ENCODE data around the gene FARP1.

Gene FARP1

GRCh38 chr13:98450539-98451111, 307.7 kb downstream of the FARP1 start:
- Mint-ChIP-seq H3K27me3 (no peaks in the 10 kb centered on the region), H3K27ac (peak overlapping the region; percentile 71), H3K9me3 (no peaks in the 10 kb centered on the region), H3K36me3 (ENCODE audit: low read depth) (peaks cover 79% of the 10 kb centered on the region), H3K4me3 (no peak overlapping the region), H3K4me1 (ENCODE audit: low read depth) (peaks cover 30% of the 10 kb centered on the region)
- DNase-seq, result no peak

DNA sequence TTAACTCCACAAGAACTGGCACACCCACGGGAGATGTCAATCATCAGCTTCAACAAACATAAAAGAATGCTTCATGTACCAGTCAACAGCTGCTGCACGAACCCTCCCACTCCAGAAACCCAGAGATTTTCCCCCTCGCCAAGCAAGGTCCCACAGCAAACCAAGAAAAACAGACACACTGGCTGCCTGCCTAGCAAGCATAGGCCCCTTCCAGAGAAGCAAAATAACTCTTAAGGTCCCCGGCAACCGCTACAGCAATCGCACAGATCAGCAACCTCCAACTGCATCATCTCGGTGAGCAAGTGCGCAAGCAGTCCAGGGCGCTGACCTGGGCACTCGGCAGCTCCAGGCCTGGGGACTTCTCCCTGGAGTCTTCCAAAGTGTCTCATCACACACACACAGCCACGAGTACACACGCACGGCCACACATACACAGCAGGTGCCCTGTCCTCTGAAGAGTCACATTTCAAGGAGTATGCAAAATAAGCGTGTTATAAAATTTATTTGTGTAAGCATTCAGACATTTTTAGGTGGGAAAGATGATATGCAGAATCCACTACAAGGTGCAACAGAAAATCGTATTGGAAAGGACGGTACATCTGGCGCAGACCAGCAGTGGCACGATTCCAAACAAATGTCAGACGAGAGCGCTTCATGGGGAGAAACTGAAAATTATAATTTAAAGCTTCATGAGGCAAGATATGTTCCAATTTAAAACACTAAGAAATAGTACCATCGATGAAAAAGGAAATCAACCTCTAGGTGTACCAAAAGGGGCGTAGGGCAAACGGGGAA, 309.0 kb downstream of the FARP1 start:
- no peak for DNase-seq
- H3K27ac Mint-ChIP-seq, result peak overlapping the region; percentile 71
- no peaks in the 10 kb centered on the region for H3K9me3 Mint-ChIP-seq
- H3K4me1 Mint-ChIP-seq (ENCODE audit: low read depth), result peaks cover 23% of the 10 kb centered on the region
- H3K36me3 Mint-ChIP-seq (ENCODE audit: low read depth), result peaks cover 91% of the 10 kb centered on the region
- H3K27me3 Mint-ChIP-seq, result no peaks in the 10 kb centered on the region
- H3K4me3 Mint-ChIP-seq, result no peak overlapping the region

DNA sequence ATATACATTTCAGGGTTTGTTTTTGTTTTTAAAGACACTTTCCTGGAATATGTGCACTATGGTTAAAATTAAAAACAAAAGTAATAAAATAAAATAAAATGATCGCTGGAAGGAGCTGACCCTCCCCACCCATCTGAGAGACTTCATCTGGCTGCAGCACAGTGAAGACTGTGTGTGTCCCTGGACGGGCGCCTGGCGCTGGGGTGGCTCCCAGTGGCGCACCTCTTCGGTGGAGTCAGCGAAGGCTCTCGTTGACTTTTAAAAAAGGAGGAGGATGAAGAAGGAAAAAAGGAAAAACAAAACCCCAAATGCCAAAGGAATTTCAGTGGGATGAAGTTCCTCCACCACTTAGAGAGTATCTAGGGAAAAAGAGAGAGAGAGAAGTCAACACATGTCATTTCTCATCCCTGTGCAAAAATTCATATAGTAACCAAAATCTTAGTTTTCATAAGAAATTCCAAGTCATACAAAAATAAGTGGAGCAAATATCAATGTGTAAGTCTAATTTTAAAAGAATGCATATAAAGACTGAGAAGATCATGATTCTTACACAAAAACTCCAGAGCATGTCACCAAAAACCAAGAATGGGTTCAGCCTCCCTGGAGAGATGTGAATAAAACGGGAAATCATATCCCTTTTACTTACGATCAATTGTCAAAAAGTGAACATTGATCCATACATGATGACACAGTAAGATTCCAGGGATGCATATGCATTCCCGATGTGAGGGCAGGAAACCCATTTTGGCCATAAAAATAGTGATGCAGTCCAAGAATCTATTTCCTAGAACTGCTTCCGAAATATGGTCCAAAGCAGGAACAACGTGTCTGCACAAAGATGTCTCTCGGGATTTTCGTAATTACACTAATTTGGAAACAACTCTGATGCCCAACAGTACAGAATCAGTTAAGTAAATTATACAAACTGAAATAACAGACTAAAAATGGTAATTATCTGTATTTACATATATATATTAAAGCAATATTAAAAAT, 310.3 kb downstream of the FARP1 start:
- Mint-ChIP-seq H3K9me3 (no peaks in the 10 kb centered on the region), H3K36me3 (ENCODE audit: low read depth) (peaks cover 94% of the 10 kb centered on the region), H3K27ac (peak overlapping the region; percentile 40), H3K4me3 (no peak overlapping the region), H3K27me3 (no peaks in the 10 kb centered on the region), H3K4me1 (ENCODE audit: low read depth) (peaks cover 23% of the 10 kb centered on the region)
- DNase-seq, result no peak

DNA sequence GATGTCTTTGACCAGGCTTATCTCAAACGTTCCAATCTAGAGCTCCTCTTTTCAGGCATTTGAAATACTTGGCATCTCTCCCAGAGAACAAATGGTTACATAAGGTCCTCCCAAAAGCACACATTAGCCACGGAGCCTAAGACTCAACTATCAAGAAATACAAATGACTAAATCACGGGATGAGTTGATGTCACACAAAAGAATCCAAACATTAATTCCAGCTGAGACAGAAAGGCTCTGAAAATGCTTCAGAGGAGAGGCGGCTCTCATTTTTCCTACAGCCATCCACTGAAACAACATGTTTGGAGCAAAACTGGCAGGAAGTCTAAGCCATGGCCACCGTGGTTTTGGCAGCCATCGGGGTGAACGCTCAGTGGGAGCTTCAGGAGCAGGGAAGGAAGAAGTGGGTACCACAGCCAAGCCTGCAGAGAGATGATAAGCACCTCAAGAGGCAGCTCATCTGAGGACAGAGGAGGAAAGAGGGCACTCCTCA, 311.5 kb downstream of the FARP1 start:
- peaks cover 23% of the 10 kb centered on the region for H3K4me1 Mint-ChIP-seq (ENCODE audit: low read depth)
- no peak for DNase-seq
- H3K36me3 Mint-ChIP-seq (ENCODE audit: low read depth), result peaks cover 93% of the 10 kb centered on the region
- H3K27me3 Mint-ChIP-seq, result no peaks in the 10 kb centered on the region
- peak overlapping the region; percentile 57 for H3K27ac Mint-ChIP-seq
- H3K4me3 Mint-ChIP-seq, result no peak overlapping the region
- no peaks in the 10 kb centered on the region for H3K9me3 Mint-ChIP-seq

DNA sequence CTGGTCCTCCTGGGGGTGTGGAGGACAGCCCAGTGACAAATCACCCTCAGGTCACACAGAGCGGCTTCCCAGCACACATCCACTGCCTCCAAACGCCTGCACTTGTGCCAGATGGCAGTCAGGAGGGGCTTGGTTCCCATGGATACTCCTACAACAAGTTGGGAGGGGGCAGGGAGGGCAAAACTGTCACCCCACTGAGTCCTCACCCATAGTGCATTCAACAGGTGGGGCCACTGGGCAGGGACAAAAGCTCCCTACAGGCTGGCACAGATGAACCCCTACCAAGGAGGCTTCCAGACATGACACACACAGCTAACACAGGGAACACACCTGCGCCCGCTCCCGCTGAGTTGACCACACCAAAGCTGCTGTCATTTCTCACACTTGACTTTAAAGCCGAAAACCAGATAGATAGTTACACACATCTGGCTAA, 313.5 kb downstream of the FARP1 start:
- H3K36me3 Mint-ChIP-seq (ENCODE audit: low read depth), result peaks cover 96% of the 10 kb centered on the region

DNA sequence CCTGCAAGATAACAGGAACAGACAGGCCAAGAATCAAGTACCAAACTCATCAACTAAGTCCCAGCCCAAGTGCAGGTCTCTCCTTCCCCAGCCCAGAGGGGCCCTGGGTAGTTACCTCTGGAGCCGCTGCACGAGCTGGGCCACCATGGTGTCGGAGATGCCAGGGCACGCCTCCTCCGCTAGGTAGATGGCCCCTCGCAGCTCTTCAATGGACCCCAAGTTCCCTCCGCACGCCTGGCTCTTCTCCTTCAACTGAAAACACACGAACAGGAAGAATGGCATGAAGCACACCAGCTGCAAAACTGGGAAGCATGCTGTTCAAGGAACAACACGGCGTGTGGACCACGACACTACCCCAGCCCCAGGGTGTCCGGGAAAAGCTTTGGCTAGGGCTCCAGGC, 314.2 kb downstream of the FARP1 start:
- Mint-ChIP-seq H3K27ac (peak overlapping the region; percentile 77), H3K27me3 (no peaks in the 10 kb centered on the region), H3K9me3 (no peaks in the 10 kb centered on the region), H3K4me1 (ENCODE audit: low read depth) (peaks cover 11% of the 10 kb centered on the region), H3K36me3 (ENCODE audit: low read depth) (peaks cover 96% of the 10 kb centered on the region), H3K4me3 (no peak overlapping the region)
- no peak for DNase-seq

More for the DNA sequence above, 313.5 kb downstream of the FARP1 start:
- Mint-ChIP-seq H3K4me3 (no peak overlapping the region), H3K4me1 (ENCODE audit: low read depth) (peaks cover 17% of the 10 kb centered on the region), H3K27me3 (no peaks in the 10 kb centered on the region), H3K9me3 (no peaks in the 10 kb centered on the region), H3K27ac (peak overlapping the region; percentile 77)
- DNase-seq, result no peak

GRCh38 chr13:98458431-98458830, 315.5 kb downstream of the FARP1 start:
- Mint-ChIP-seq H3K4me3 (no peak overlapping the region), H3K9me3 (no peaks in the 10 kb centered on the region), H3K36me3 (ENCODE audit: low read depth) (peaks cover 96% of the 10 kb centered on the region), H3K4me1 (ENCODE audit: low read depth) (peaks cover 17% of the 10 kb centered on the region), H3K27ac (peak overlapping the region; percentile 63), H3K27me3 (no peaks in the 10 kb centered on the region)
- DNase-seq, result no peak

GRCh38 chr13:98459171-98459681, 316.3 kb downstream of the FARP1 start:
- Mint-ChIP-seq H3K9me3 (no peaks in the 10 kb centered on the region), H3K36me3 (ENCODE audit: low read depth) (peaks cover 97% of the 10 kb centered on the region), H3K4me1 (ENCODE audit: low read depth) (peaks cover 18% of the 10 kb centered on the region), H3K4me3 (no peak overlapping the region), H3K27me3 (no peaks in the 10 kb centered on the region), H3K27ac (peak overlapping the region; percentile 74)
- no peak for DNase-seq

GRCh38 chr13:98459721-98460370, 317.0 kb downstream of the FARP1 start:
- Mint-ChIP-seq H3K9me3 (no peaks in the 10 kb centered on the region), H3K27me3 (no peaks in the 10 kb centered on the region), H3K4me1 (ENCODE audit: low read depth) (peaks cover 18% of the 10 kb centered on the region), H3K27ac (peak overlapping the region; percentile 74), H3K36me3 (ENCODE audit: low read depth) (peaks cover 94% of the 10 kb centered on the region), H3K4me3 (no peak overlapping the region)
- DNase-seq, result no peak

GRCh38 chr13:98460516-98460915, 317.6 kb downstream of the FARP1 start:
- no peak for DNase-seq
- Mint-ChIP-seq H3K27me3 (no peaks in the 10 kb centered on the region), H3K4me1 (ENCODE audit: low read depth) (peaks cover 18% of the 10 kb centered on the region), H3K27ac (peak overlapping the region; percentile 74), H3K9me3 (no peaks in the 10 kb centered on the region), H3K4me3 (no peak overlapping the region), H3K36me3 (ENCODE audit: low read depth) (peaks cover 94% of the 10 kb centered on the region)

DNA sequence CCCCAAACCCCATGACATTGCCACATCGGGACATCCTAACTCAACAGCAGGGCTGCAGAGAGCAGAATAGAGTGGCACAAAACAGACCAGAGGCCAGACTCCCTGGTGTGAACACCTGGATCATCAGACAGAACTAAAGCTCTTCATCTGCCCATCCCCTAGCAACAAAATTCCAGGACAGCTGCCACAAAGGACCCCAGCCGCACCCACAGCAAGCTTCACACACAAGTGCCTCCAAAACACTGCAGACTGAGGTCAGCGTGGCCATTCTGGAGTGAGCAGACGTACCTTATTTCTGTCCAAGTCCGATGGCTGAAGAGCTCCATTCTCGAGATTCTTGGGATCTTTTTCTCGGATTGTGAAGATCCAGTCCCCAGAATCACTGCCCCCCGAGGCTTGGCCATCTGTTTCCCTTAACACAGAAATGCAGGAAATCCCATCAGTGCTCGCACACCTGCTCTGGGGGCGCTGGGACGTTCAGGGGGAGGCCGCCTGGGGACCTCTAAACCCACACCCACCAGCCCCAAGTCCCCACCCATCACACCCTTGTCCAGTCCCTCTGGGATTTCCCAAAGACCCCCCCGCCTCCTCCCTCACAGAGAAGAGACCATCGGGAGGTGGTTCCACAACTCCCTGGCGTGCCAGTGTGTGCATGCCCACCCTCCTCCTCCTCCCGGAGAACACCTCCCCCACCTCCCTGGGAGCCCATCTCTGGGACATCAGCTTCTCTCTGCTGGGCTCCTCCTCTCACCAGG, 318.8 kb downstream of the FARP1 start:
- peaks cover 94% of the 10 kb centered on the region for H3K36me3 Mint-ChIP-seq (ENCODE audit: low read depth)
- H3K9me3 Mint-ChIP-seq, result no peaks in the 10 kb centered on the region
- DNase-seq, result no peak
- H3K27ac Mint-ChIP-seq, result peak overlapping the region; percentile 77
- H3K4me3 Mint-ChIP-seq, result no peak overlapping the region
- no peaks in the 10 kb centered on the region for H3K27me3 Mint-ChIP-seq
- H3K4me1 Mint-ChIP-seq (ENCODE audit: low read depth), result peaks cover 20% of the 10 kb centered on the region

GRCh38 chr13:98462241-98462882, 319.5 kb downstream of the FARP1 start:
- peak overlapping the region; percentile 77 for H3K27ac Mint-ChIP-seq
- no peaks in the 10 kb centered on the region for H3K9me3 Mint-ChIP-seq
- no peak overlapping the region for H3K4me3 Mint-ChIP-seq
- H3K4me1 Mint-ChIP-seq (ENCODE audit: low read depth), result peaks cover 24% of the 10 kb centered on the region
- no peaks in the 10 kb centered on the region for H3K27me3 Mint-ChIP-seq
- no peak for DNase-seq
- H3K36me3 Mint-ChIP-seq (ENCODE audit: low read depth), result peaks cover 94% of the 10 kb centered on the region

- Mint-ChIP-seq H3K9me3 (no peaks in the 10 kb centered on the region), H3K27me3 (no peaks in the 10 kb centered on the region), H3K36me3 (ENCODE audit: low read depth) (peaks cover 95% of the 10 kb centered on the region), H3K4me3 (no peak overlapping the region), H3K4me1 (ENCODE audit: low read depth) (peaks cover 30% of the 10 kb centered on the region), H3K27ac (peak overlapping the region; percentile 77)
- no peak for DNase-seq
These were observed 320.1 kb downstream of the FARP1 start for GRCh38 chr13:98462946-98463345.
